ENCODE data around the gene DLG1. TPM values are rescaled to one million over a fixed set of nuclear protein-coding genes. Genes with fewer than 3 reads are reported as not detected.

Gene DLG1
- total RNA-seq, 1 experiment from 2014 or later, result 90.2 TPM

DNA sequence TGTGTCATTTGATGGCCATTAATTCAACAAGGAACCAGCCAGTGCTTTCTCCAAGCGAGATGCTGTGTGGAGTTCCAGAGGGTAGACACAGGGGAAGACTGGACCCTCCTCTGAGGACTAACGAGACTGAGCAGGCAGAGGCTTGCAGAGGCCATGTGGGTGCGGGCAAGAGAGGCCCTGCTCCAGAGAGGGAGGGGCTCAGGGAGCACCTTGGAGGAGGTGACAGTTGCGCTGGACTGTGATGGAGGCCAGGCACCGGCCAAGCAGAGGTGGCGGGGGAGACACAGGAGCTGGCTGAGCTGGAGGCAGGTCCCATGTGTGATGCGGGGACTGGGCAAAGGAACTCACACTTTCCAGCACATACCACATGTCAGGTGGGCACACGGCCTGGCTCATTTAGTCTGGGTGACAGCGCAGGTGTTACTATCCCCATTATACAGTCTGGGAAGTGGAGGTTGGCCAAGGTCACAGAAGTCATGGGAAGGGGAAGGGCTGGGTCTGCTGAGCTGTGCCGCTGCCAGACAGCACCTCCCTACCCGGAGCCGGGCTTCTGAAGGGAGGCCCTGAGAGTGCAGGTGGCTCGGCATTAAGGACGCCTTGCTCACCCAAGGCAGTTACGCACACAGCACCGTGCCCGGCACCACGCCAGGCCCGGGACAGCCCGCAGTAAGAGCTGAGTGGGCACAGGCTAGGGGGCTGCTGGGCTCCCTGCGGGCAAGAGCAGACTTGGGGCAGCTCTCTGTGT, 272.5 kb downstream of the DLG1 start:
- ATAC-seq (no peak), DNase-seq (ENCODE audit: low read depth, low spot score) (no peak)
- no peaks in the 10 kb centered on the region for H3K9me3 ChIP-seq (ENCODE audit: control insufficient read depth, insufficient read depth, low read depth, low read length)
- ChIA-PET POLR2A (no interaction called here), CTCF (no interaction called here)
- BruUV-seq (replicated peaks), result no TSS peak
- intact Hi-C loops (cut with micrococcal nuclease; ENCODE audit: unreplicated experiment) (no loop called here), in situ Hi-C loops (cut with HindIII; ENCODE audit: low pct_unique_long_range_greater_than_20kb, low sequenced_read_pairs) (no loop called here)
- TF ChIP-seq CTCF (IDR thresholded peaks at IDR 0.05), result no peak
- TF ChIP-seq TCF7L2 (IDR thresholded peaks at IDR 0.05; ENCODE audit: low read depth, low read length), result no peak
- no peak for TF ChIP-seq POLR2AphosphoS5 (IDR thresholded peaks at IDR 0.05; ENCODE audit: low read depth, low read length)
- no peak for TF ChIP-seq SIN3A (IDR thresholded peaks at IDR 0.05; ENCODE audit: borderline replicate concordance, insufficient read depth, low read depth, low read length)
- no peak for TF ChIP-seq REST (IDR thresholded peaks at IDR 0.05; ENCODE audit: insufficient read depth in 1 of 2, low read depth in 2 of 2, low read length in 1 of 2)
- no peaks in the 10 kb centered on the region for H3K36me3 ChIP-seq (ENCODE audit: control insufficient read depth, insufficient read depth, low read length)
- H3K27ac ChIP-seq (ENCODE audit: low read length), result no peak overlapping the region
- H3K4me1 ChIP-seq (ENCODE audit: control insufficient read depth, insufficient read depth, low read length), result peaks cover 1% of the 10 kb centered on the region
- no peak overlapping the region for H3K4me3 ChIP-seq (ENCODE audit: low read depth in 2 of 2, low read length in 2 of 2)
- H3K27me3 ChIP-seq (ENCODE audit: control insufficient read depth, insufficient read depth, low read length), result no peaks in the 10 kb centered on the region

GRCh38 chr3:197024881-197025735, 273.3 kb downstream of the DLG1 start:
- CTCF ChIA-PET, result no interaction called here
- no peaks in the 10 kb centered on the region for H3K36me3 ChIP-seq (ENCODE audit: control insufficient read depth, insufficient read depth, low read length)

More at GRCh38 chr3:197024881-197025735, 273.3 kb downstream of the DLG1 start:
- ATAC-seq (no peak), DNase-seq (ENCODE audit: low read depth, low spot score) (no peak)
- Histone ChIP-seq H3K4me3 (ENCODE audit: low read depth in 2 of 2, low read length in 2 of 2) (no peak overlapping the region), H3K27me3 (ENCODE audit: control insufficient read depth, insufficient read depth, low read length) (no peaks in the 10 kb centered on the region), H3K9me3 (ENCODE audit: control insufficient read depth, insufficient read depth, low read depth, low read length) (no peaks in the 10 kb centered on the region), H3K27ac (ENCODE audit: low read length) (no peak overlapping the region), H3K4me1 (ENCODE audit: control insufficient read depth, insufficient read depth, low read length) (no peaks in the 10 kb centered on the region)
- TF ChIP-seq SIN3A (IDR thresholded peaks at IDR 0.05; ENCODE audit: borderline replicate concordance, insufficient read depth, low read depth, low read length) (no peak), TCF7L2 (IDR thresholded peaks at IDR 0.05; ENCODE audit: low read depth, low read length) (no peak), CTCF (IDR thresholded peaks at IDR 0.05) (no peak), POLR2AphosphoS5 (IDR thresholded peaks at IDR 0.05; ENCODE audit: low read depth, low read length) (no peak), REST (IDR thresholded peaks at IDR 0.05; ENCODE audit: insufficient read depth in 1 of 2, low read depth in 2 of 2, low read length in 1 of 2) (no peak)
- in situ Hi-C loops (cut with HindIII; ENCODE audit: low pct_unique_long_range_greater_than_20kb, low sequenced_read_pairs), result no loop called here
- intact Hi-C loops (cut with micrococcal nuclease; ENCODE audit: unreplicated experiment), result no loop called here
- no TSS peak for BruUV-seq (replicated peaks)
- POLR2A ChIA-PET, result interaction anchor here (0.6 kb wide), 1 partner anchor 10 kb away, joined by 4 read pairs; no protein-coding TSS in a partner anchor
